Spleen (tissue), 7 donors: Measurements from ENCODE around the gene AMBRA1.

Experiments used
- POLR2AphosphoS5 ChIP-seq, 3 donors: sonication (generic); formaldehyde crosslinking; IDR thresholded peaks; one replicate each; pipeline ENCODE4 v1.5.1; 2017; ENCODE audit warnings: antibody characterized with exemption in 3 of 3
- TF ChIP-seq, protein P1 (sequence below), 11 experiments: fragments of 200-600 bp in 7 of 11; fragments of 450-650 bp in 4 of 11; sonication (generic) in 4 of 11; IDR thresholded peaks in 8 of 11; conservative IDR thresholded peaks in 3 of 11; 1 replicate in 7 of 11; 2 replicates in 4 of 11; pipeline versions ENCODE4 v1.4.0 to v1.8.0; 2016 to 2021; ENCODE audit warnings: antibody characterized with exemption in 11 of 11, inconsistent platforms in 4 of 11, mild to moderate bottlenecking in 1 of 11
- donor health status: DM: no; HTN: no; CAD: no; lungs with moderate emphysema.
- donor health status: DM: no; HTN: no; CAD: no.
- donor health status: DM: no; HTN: no; CAD: no.

GRCh38 chr11:46541593-46542371 lies 52.0 kb downstream of the AMBRA1 start:
- TF ChIP-seq, protein P1, sequence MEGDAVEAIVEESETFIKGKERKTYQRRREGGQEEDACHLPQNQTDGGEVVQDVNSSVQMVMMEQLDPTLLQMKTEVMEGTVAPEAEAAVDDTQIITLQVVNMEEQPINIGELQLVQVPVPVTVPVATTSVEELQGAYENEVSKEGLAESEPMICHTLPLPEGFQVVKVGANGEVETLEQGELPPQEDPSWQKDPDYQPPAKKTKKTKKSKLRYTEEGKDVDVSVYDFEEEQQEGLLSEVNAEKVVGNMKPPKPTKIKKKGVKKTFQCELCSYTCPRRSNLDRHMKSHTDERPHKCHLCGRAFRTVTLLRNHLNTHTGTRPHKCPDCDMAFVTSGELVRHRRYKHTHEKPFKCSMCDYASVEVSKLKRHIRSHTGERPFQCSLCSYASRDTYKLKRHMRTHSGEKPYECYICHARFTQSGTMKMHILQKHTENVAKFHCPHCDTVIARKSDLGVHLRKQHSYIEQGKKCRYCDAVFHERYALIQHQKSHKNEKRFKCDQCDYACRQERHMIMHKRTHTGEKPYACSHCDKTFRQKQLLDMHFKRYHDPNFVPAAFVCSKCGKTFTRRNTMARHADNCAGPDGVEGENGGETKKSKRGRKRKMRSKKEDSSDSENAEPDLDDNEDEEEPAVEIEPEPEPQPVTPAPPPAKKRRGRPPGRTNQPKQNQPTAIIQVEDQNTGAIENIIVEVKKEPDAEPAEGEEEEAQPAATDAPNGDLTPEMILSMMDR (IDR thresholded peaks at IDR 0.05 in 8 of 11, conservative IDR thresholded peaks at IDR 0.05 in 3 of 11) = no peak
- peak in 1 of 3 donors; percentile 21 for TF ChIP-seq POLR2AphosphoS5 (IDR thresholded peaks at IDR 0.05)
